GM19193 (cell line): ENCODE measurements around the gene GNAT2.

Experiments
- POLR2A ChIP-seq: IDR thresholded peaks from 4 replicates; pipeline ENCODE4 v1.6.1; 2011; ENCODE audit not compliant: insufficient read depth, insufficient read length; ENCODE audit errors: extremely low read depth

The GNAT2 gene

GRCh38 chr1:109619576-109620400 lies at the start of gene GNAT2, which contains the start of gene AMPD2:
TSS of gene GNAT2 (minus strand) at chr1:109619616. CDS start at chr1:109612870, 6,746 bp downstream.
TSS of gene AMPD2 (plus strand) at chr1:109619837. CDS start at chr1:109621176, 1,339 bp downstream.
- TF ChIP-seq POLR2A: peak; percentile 66

- no peak for TF ChIP-seq POLR2A
These were observed 48.8 kb upstream of the GNAT2 start for GRCh38 chr1:109668123-109668775.

- TF ChIP-seq POLR2A: no peak
These were observed 48.2 kb upstream of the GNAT2 start, which contains the start of gene GSTM2 for GRCh38 chr1:109667452-109668122. TSS of gene GSTM2 (plus strand) at chr1:109668057. CDS start at chr1:109668116, 59 bp downstream.

- no peak for TF ChIP-seq POLR2A
These were observed 45.3 kb upstream of the GNAT2 start for GRCh38 chr1:109664671-109665070.

- no peak for TF ChIP-seq POLR2A
These were observed 42.0 kb upstream of the GNAT2 start for GRCh38 chr1:109661391-109661790.

GRCh38 chr1:109659997-109660690 lies 40.7 kb upstream of the GNAT2 start:
- no peak for TF ChIP-seq POLR2A

GRCh38 chr1:109659145-109659544 lies 39.7 kb upstream of the GNAT2 start:
- TF ChIP-seq POLR2A: no peak

GRCh38 chr1:109658533-109659042 lies 39.2 kb upstream of the GNAT2 start:
- no peak for TF ChIP-seq POLR2A

- no peak for TF ChIP-seq POLR2A
These were observed 38.6 kb upstream of the GNAT2 start for GRCh38 chr1:109657970-109658369.

- TF ChIP-seq POLR2A: no peak
These were observed 38.0 kb upstream of the GNAT2 start for GRCh38 chr1:109657395-109657794.

GRCh38 chr1:109655615-109656519 lies 36.5 kb upstream of the GNAT2 start, which contains the start of gene GSTM4:
TSS of gene GSTM4 (plus strand) at chr1:109656099. CDS start at chr1:109656390, 291 bp downstream.
- peak; percentile 64 for TF ChIP-seq POLR2A

GRCh38 chr1:109654519-109654918 lies 35.1 kb upstream of the GNAT2 start:
- no peak for TF ChIP-seq POLR2A

- no peak for TF ChIP-seq POLR2A
These were observed 33.9 kb upstream of the GNAT2 start for GRCh38 chr1:109653306-109653705.

- TF ChIP-seq POLR2A: no peak
These were observed 33.0 kb upstream of the GNAT2 start for GRCh38 chr1:109652402-109652801.

- no peak for TF ChIP-seq POLR2A
These were observed 31.2 kb upstream of the GNAT2 start for GRCh38 chr1:109650609-109651008.
